Esophagus mucosa (tissue), 1 donor: ENCODE data around the gene NKD2. TPM values are rescaled to one million over a fixed set of nuclear protein-coding genes. Genes with fewer than 3 reads are reported as not detected.

Experiments used
- ATAC-seq: fragments of 200-7000 bp; cut with Tn5 transposase; one replicate; pipeline ENCODE4 v1.9.1; 2020
- total RNA-seq: library from RNA; stranded (reverse); gene quantifications from one replicate; pipeline ENCODE4 v1.2.4, GENCODE V29; 2023
- donor health status: DM: yes; HTN: yes; CAD: no.

NKD2 gene
- total RNA-seq, 1 donor from 2014 or later: 1.1 TPM

- ATAC-seq: no peak
These were observed 7.0 kb upstream of the NKD2 start for GRCh38 chr5:1001406-1002270.

- ATAC-seq: no peak
These were observed 6.4 kb upstream of the NKD2 start for GRCh38 chr5:1002271-1002546.

- ATAC-seq: no peak
These were observed 5.8 kb upstream of the NKD2 start for GRCh38 chr5:1002836-1003235.

- ATAC-seq: peak; percentile 92
These were observed 5.2 kb upstream of the NKD2 start for GRCh38 chr5:1003296-1003937.

- ATAC-seq: peak; percentile 21
These were observed 3.9 kb upstream of the NKD2 start for GRCh38 chr5:1004461-1005248.

GRCh38 chr5:1005249-1005851, 3.3 kb upstream of the NKD2 start:
- no peak for ATAC-seq

- no peak for ATAC-seq
These were observed 2.5 kb upstream of the NKD2 start for GRCh38 chr5:1005904-1006655.

- no peak for ATAC-seq
These were observed 1.9 kb upstream of the NKD2 start for GRCh38 chr5:1006656-1007071.

GRCh38 chr5:1007221-1007680, 1.4 kb upstream of the NKD2 start:
- no peak for ATAC-seq

GRCh38 chr5:1007681-1008450, 736 bp upstream of the NKD2 start:
- no peak for ATAC-seq

- no peak for ATAC-seq
These were observed 968 bp downstream of the NKD2 start for GRCh38 chr5:1009359-1010180.

GRCh38 chr5:1010181-1010510, 1.5 kb downstream of the NKD2 start:
- ATAC-seq: no peak

- no peak for ATAC-seq
These were observed 2.0 kb downstream of the NKD2 start for GRCh38 chr5:1010641-1011046.

- ATAC-seq: no peak
These were observed 2.6 kb downstream of the NKD2 start for GRCh38 chr5:1011226-1011631.

- ATAC-seq: no peak
These were observed 3.2 kb downstream of the NKD2 start for GRCh38 chr5:1011741-1012312.

- ATAC-seq: no peak
These were observed 3.8 kb downstream of the NKD2 start for GRCh38 chr5:1012313-1012841.

- ATAC-seq: no peak
These were observed 4.3 kb downstream of the NKD2 start for GRCh38 chr5:1012900-1013237.

- no peak for ATAC-seq
These were observed 4.8 kb downstream of the NKD2 start for GRCh38 chr5:1013238-1013947.

- ATAC-seq: no peak
These were observed 5.3 kb downstream of the NKD2 start for GRCh38 chr5:1013948-1014301.

GRCh38 chr5:1014346-1014745, 5.7 kb downstream of the NKD2 start:
- no peak for ATAC-seq
